Common myeloid progenitor, CD34-positive (primary cell): ENCODE data around the gene NEU3.
"Not testable (repeated sequence)": the region's sequence is repeated elsewhere in the genome, so short reads cannot be mapped to it uniquely, and the experiment has no call there.

Experiments used
- CTCF ChIA-PET: fragments of 350-600 bp; sonication (Branson Sonifier 250); formaldehyde crosslinking; loops from one replicate; lab custom pipeline; 2021; ENCODE audit warnings: antibody characterized with exemption; lab: Charles Lee
- POLR2A ChIA-PET: fragments of 350-600 bp; sonication (Branson Sonifier 250); formaldehyde crosslinking; loops from one replicate; lab custom pipeline; 2021; ENCODE audit warnings: antibody characterized with exemption; lab: Charles Lee
- DNase-seq, 3 donors: peaks; one replicate each; pipeline versions ENCODE4 v3.0.0 to v3.0.0-alpha.2; 2013
- H3K27ac ChIP-seq, 2 experiments: 1 replicate in 1 of 2; 2 replicates in 1 of 2; pipeline ENCODE4 v1.7.0; 2013; ENCODE audit warnings: inconsistent platforms in 2 of 2, low read length in 2 of 2, mild to moderate bottlenecking in 2 of 2, low read depth in 1 of 2, moderate library complexity in 1 of 2; ENCODE audit not compliant: severe bottlenecking in 2 of 2, insufficient read depth in 1 of 2, poor library complexity in 1 of 2
- H3K27me3 ChIP-seq, 5 experiments: replicated peaks in 2 of 5; 1 replicate in 3 of 5; 2 replicates in 2 of 5; pipeline versions ENCODE4 v1.6.1 to v1.7.0; 2013; ENCODE audit warnings: low read length in 4 of 5, mild to moderate bottlenecking in 2 of 5, moderate library complexity in 2 of 5, inconsistent platforms in 1 of 5; ENCODE audit not compliant: insufficient read depth in 5 of 5, control insufficient read depth in 4 of 5
- H3K36me3 ChIP-seq, 4 experiments: 1 replicate in 2 of 4; 2 replicates in 2 of 4; pipeline versions ENCODE4 v1.6.1 to v1.7.0; 2013; ENCODE audit warnings: low read length in 3 of 4, control low read depth in 1 of 4, mild to moderate bottlenecking in 1 of 4; ENCODE audit not compliant: control insufficient read depth in 4 of 4, insufficient read depth in 4 of 4
- H3K4me1 ChIP-seq, 4 experiments: 1 replicate in 3 of 4; 2 replicates in 1 of 4; pipeline versions ENCODE4 v1.6.1 to v1.7.1; 2013; ENCODE audit warnings: low read length in 3 of 4, mild to moderate bottlenecking in 3 of 4, control low read depth in 1 of 4, inconsistent platforms in 1 of 4, moderate library complexity in 1 of 4; ENCODE audit not compliant: control insufficient read depth in 4 of 4, insufficient read depth in 4 of 4; ENCODE audit errors: control extremely low read depth in 1 of 4
- H3K4me3 ChIP-seq, 7 experiments: 1 replicate in 4 of 7; 2 replicates in 3 of 7; pipeline versions ENCODE4 v1.5.1 to v1.7.0; 2013; ENCODE audit warnings: mild to moderate bottlenecking in 7 of 7, low read length in 6 of 7, moderate library complexity in 6 of 7, inconsistent platforms in 2 of 7, low read depth in 2 of 7, control low read depth in 1 of 7; ENCODE audit not compliant: insufficient read depth in 4 of 7, control insufficient read depth in 1 of 7; ENCODE audit errors: extremely low read depth in 1 of 7
- H3K9me3 ChIP-seq, 5 experiments: 1 replicate in 4 of 5; 2 replicates in 1 of 5; pipeline versions ENCODE4 v1.6.1 to v1.7.1; 2013; ENCODE audit warnings: low read length in 4 of 5, mild to moderate bottlenecking in 2 of 5, inconsistent platforms in 1 of 5, low read depth in 1 of 5, moderate library complexity in 1 of 5; ENCODE audit not compliant: control insufficient read depth in 4 of 5, insufficient read depth in 2 of 5; ENCODE audit errors: control extremely low read depth in 1 of 5
- WGBS: methylation state at CpG from one replicate; pipeline ENCODE4 v1.1.5; 2013; ENCODE audit not compliant: insufficient coverage; 5-methylcytosine and 5-hydroxymethylcytosine counted together

Gene NEU3

GRCh38 chr11:75049501-75050266, 61.0 kb downstream of the NEU3 start:
- H3K4me1 ChIP-seq, CTCF ChIA-PET, DNase-seq, H3K36me3 ChIP-seq, H3K27me3 ChIP-seq, H3K27ac ChIP-seq, POLR2A ChIA-PET, H3K4me3 ChIP-seq: not testable (repeated sequence)
- 94% methylated on average over 2 of the region's 8 CpGs for WGBS
- peaks cover 0 to 15% (median 2%) of the 10 kb centered on the region in 5 experiments for H3K9me3 ChIP-seq

GRCh38 chr11:75050516-75050915, 61.8 kb downstream of the NEU3 start:
- CTCF ChIA-PET = no interaction called here
- DNase-seq = no peak
- no peaks in the 10 kb centered on the region for H3K27me3 ChIP-seq
- no peaks in the 10 kb centered on the region for H3K36me3 ChIP-seq
- H3K9me3 ChIP-seq = peaks cover 0 to 15% (median 3%) of the 10 kb centered on the region in 5 experiments
- peaks cover 0 to 4% (median 1%) of the 10 kb centered on the region in 4 experiments for H3K4me1 ChIP-seq
- POLR2A ChIA-PET = no interaction called here
- 100% methylated on average over 2 of the region's 4 CpGs for WGBS
- H3K4me3 ChIP-seq = no peak overlapping the region
- H3K27ac ChIP-seq = no peak overlapping the region

GRCh38 chr11:75051043-75051442, 62.3 kb downstream of the NEU3 start:
- H3K27me3 ChIP-seq = no peaks in the 10 kb centered on the region
- H3K9me3 ChIP-seq = peaks cover 0 to 15% (median 3%) of the 10 kb centered on the region in 5 experiments
- ChIA-PET CTCF (interaction anchor here (1.3 kb wide), 1 partner anchor 90 kb away, joined by 3 read pairs; no protein-coding TSS in a partner anchor), POLR2A (no interaction called here)
- no peak for DNase-seq
- WGBS = 62% methylated on average over 5 of the region's 5 CpGs
- no peak overlapping the region for H3K27ac ChIP-seq
- H3K4me1 ChIP-seq = peaks cover 0 to 4% (median 1%) of the 10 kb centered on the region in 4 experiments
- H3K36me3 ChIP-seq = no peaks in the 10 kb centered on the region
- H3K4me3 ChIP-seq = no peak overlapping the region

GRCh38 chr11:75052457-75052856, 63.7 kb downstream of the NEU3 start:
- peaks cover 0 to 4% (median 1%) of the 10 kb centered on the region in 4 experiments for H3K4me1 ChIP-seq
- no peak for DNase-seq
- H3K36me3 ChIP-seq = no peaks in the 10 kb centered on the region
- no peak overlapping the region for H3K27ac ChIP-seq
- no peaks in the 10 kb centered on the region for H3K27me3 ChIP-seq
- POLR2A ChIA-PET = no interaction called here
- H3K4me3 ChIP-seq = no peak overlapping the region
- CTCF ChIA-PET = no interaction called here
- no CpG with 5 or more reads among the region's 1 CpG for WGBS
- H3K9me3 ChIP-seq = peaks cover 0 to 15% (median 3%) of the 10 kb centered on the region in 5 experiments

- Histone ChIP-seq H3K4me1 (peaks cover 0 to 4% (median 1%) of the 10 kb centered on the region in 4 experiments), H3K9me3 (peaks cover 0 to 15% (median 3%) of the 10 kb centered on the region in 5 experiments), H3K27me3 (no peaks in the 10 kb centered on the region), H3K27ac (no peak overlapping the region), H3K36me3 (no peaks in the 10 kb centered on the region), H3K4me3 (no peak overlapping the region)
- ChIA-PET POLR2A (no interaction called here), CTCF (no interaction called here)
- 100% methylated on average over 1 of the region's 6 CpGs for WGBS
- no peak for DNase-seq
Measured at GRCh38 chr11:75055511-75055910, 66.8 kb downstream of the NEU3 start.

GRCh38 chr11:75056814-75057213, 68.1 kb downstream of the NEU3 start:
- no peak for DNase-seq
- H3K4me1 ChIP-seq = no peaks in the 10 kb centered on the region
- POLR2A ChIA-PET = no interaction called here
- CTCF ChIA-PET = interaction anchor here (0.7 to 1.0 kb wide), 2 partner anchors 12 to 82 kb away, joined by 3 to 4 read pairs; no protein-coding TSS in a partner anchor
- no peaks in the 10 kb centered on the region for H3K36me3 ChIP-seq
- H3K27me3 ChIP-seq = no peaks in the 10 kb centered on the region
- H3K4me3 ChIP-seq = no peak overlapping the region
- whole genome bisulfite sequencing = 80% methylated on average over 1 of the region's 3 CpGs
- no peak overlapping the region for H3K27ac ChIP-seq
- peaks cover 0 to 15% (median 3%) of the 10 kb centered on the region in 5 experiments for H3K9me3 ChIP-seq

- H3K4me1 ChIP-seq = no peaks in the 10 kb centered on the region
- no peak for DNase-seq
- ChIA-PET CTCF (no interaction called here), POLR2A (no interaction called here)
- peaks cover 0 to 2% (median 0%) of the 10 kb centered on the region in 5 experiments for H3K9me3 ChIP-seq
- peaks cover 0 to 3% (median 0%) of the 10 kb centered on the region in 5 experiments for H3K27me3 ChIP-seq
- no peaks in the 10 kb centered on the region for H3K36me3 ChIP-seq
- H3K27ac ChIP-seq = no peak overlapping the region
- H3K4me3 ChIP-seq = no peak overlapping the region
Measured at GRCh38 chr11:75059299-75059698, 70.6 kb downstream of the NEU3 start.
